IPS DF 19.7 (cell line): ENCODE measurements around the gene UCN3.
"Not testable (repeated sequence)": the region's sequence is repeated elsewhere in the genome, so short reads cannot be mapped to it uniquely, and the experiment has no call there.

Experiments
- DNase-seq: peaks from one replicate; pipeline ENCODE4 v3.0.0-alpha.2; 2013; ENCODE audit warnings: low read depth, low spot score

Gene UCN3

DNA sequence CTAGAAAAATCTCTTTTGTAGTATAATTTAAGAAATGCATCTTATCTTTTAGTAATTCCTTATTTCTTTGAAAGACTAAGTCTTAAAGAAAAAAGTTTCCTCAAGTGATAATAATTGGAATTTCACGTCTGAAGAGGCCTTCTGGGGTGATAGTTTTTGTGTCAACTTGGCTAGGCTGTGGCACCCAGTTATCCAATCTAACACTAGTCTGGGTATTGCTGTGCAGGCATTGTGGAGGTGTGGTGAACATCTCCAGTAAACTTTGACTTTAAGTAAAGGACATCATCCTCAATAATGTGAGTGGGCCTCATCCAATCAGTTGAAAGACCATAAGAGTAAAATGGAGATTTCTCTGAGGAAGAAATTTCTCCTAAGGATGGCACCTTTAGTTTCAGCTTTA is 42.2 kb downstream of the UCN3 start:
- DNase-seq, result no peak

- not testable (repeated sequence) for DNase-seq
Observed at GRCh38 chr10:5410787-5411186, 46.0 kb downstream of the UCN3 start.

GRCh38 chr10:5411941-5412276 is 47.1 kb downstream of the UCN3 start:
- no peak for DNase-seq

DNA sequence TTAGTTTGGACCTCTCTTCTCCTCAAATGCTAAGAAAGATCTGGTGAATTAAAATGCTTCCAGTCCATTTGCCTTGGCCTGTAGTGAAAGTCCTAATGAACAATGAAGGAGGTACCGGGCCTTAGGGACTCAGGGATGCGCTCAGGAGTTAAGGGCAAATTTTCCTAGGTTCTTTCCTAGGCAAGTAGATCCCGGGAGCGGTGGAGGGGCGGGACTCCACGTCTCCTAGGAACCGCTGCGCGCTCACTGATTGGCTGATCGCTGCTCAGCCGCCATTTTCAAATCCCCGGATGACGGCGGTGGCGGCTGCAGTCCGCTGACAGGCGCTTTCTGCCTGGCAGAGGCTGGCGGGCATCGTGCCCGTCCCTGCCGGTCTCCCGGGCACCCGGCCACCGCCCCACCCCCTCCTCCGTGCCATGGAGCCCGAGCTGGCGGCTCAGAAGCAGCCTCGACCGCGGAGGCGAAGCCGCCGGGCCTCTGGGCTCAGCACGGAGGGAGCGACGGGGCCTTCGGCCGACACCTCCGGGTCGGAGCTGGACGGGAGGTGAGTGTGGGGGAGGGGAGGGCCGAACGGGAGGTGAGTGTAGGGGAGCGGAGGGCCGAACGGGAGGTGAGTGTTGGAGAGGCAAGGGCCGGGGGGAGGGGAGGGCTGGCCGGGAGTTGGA is 47.6 kb downstream of the UCN3 start, which contains the start of gene NET1:
Gene NET1, plus strand, starts transcription at position 281 of the 665 bp plus-strand sequence. Its CDS starts 136 bp downstream, at position 417.
- DNase-seq, result peak; percentile 74

GRCh38 chr10:5413012-5413938 is 48.5 kb downstream of the UCN3 start:
- no peak for DNase-seq

GRCh38 chr10:5416981-5417380 is 52.2 kb downstream of the UCN3 start:
- DNase-seq, result peak; percentile 38

GRCh38 chr10:5418584-5418983 is 53.8 kb downstream of the UCN3 start:
- DNase-seq, result no peak

DNA sequence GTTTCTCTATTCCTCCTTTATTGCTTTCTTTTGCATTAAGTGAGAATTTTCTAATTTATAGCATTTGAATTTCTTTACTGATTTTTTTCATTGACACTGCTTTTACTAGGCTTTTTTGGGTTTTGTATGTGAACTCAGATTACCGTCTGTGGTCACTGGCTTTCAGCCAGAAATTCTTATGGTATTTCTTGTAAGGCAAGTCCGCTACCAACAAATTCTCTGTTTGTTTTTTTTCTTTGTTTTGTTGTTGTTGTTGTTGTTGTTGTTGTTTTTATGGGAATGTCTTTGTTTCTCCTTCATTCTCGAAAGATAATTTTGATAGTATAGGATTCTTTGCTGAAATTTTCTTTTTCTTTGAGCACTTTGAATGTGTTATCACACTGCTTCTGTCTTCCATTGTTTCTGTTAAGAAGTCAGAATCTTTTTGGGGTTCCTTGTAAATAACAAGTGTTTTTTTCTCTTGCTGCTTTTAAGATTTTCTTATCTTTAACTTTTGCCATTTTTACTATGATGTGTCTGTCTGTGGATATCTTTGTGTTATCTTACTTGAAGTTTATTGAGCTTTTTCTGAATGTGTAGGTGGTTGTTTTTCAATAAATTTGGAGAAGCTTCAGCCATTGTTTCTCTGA is 54.8 kb downstream of the UCN3 start:
- DNase-seq, result no peak

- no peak for DNase-seq
Observed at GRCh38 chr10:5423771-5424170, 59.0 kb downstream of the UCN3 start.
